Osteoblast (primary cell): ENCODE measurements around the gene ZNF135. TPM values are rescaled to one million over a fixed set of nuclear protein-coding genes. Genes with fewer than 3 reads are reported as not detected.
A peak's percentile ranks its signal among the peaks of the same experiment; 100 is the strongest.

Source experiments
- DNase-seq: peaks from one replicate; pipeline ENCODE4 v3.0.0; 2011; ENCODE audit warnings: low spot score, mixed read lengths; ENCODE audit not compliant: insufficient read length; ENCODE audit errors: missing footprints
- H2AFZ ChIP-seq: 2 replicates; pipeline ENCODE4 v1.6.0; 2011; ENCODE audit warnings: mild to moderate bottlenecking, low read length
- H3K27ac ChIP-seq: 2 replicates; pipeline ENCODE4 v1.5.1; 2011; ENCODE audit warnings: mild to moderate bottlenecking, low read depth, low read length, moderate library complexity
- H3K27me3 ChIP-seq: 2 replicates; pipeline ENCODE4 v1.6.0; 2012; ENCODE audit warnings: mild to moderate bottlenecking, control low read depth, inconsistent platforms, low read length, moderate library complexity; ENCODE audit not compliant: insufficient read depth
- H3K36me3 ChIP-seq: 2 replicates; pipeline ENCODE4 v1.5.1; 2011; ENCODE audit warnings: mild to moderate bottlenecking, low read length, control low read depth, moderate library complexity; ENCODE audit not compliant: insufficient read depth
- H3K4me1 ChIP-seq: 2 replicates; pipeline ENCODE4 v1.5.1; 2011; ENCODE audit warnings: mild to moderate bottlenecking, low read length, control low read depth, moderate library complexity; ENCODE audit not compliant: insufficient read depth
- H3K4me2 ChIP-seq: 2 replicates; pipeline ENCODE4 v1.6.0; 2011; ENCODE audit warnings: mild to moderate bottlenecking, low read length; ENCODE audit not compliant: insufficient read depth
- H3K4me3 ChIP-seq: fragments of 200-600 bp; sonication (generic); 3 replicates; pipeline ENCODE4 v1.5.1; 2012; ENCODE audit warnings: mild to moderate bottlenecking, low read length, inconsistent platforms; ENCODE audit not compliant: insufficient read depth
- H3K79me2 ChIP-seq: 2 replicates; pipeline ENCODE4 v1.6.0; 2012; ENCODE audit warnings: mild to moderate bottlenecking, low read length, control low read depth, inconsistent platforms; ENCODE audit not compliant: insufficient read depth
- H3K9me3 ChIP-seq: 2 replicates; pipeline ENCODE4 v1.5.1; 2011; ENCODE audit warnings: low read depth, low read length, control low read depth
- H4K20me1 ChIP-seq: 2 replicates; pipeline ENCODE4 v1.6.0; 2012; ENCODE audit warnings: mild to moderate bottlenecking, low read length, control low read depth; ENCODE audit not compliant: insufficient read depth
- total RNA-seq: library from RNA; depleted of rRNA; stranded (reverse); fragments of >200 nt; gene quantifications from 2 replicates; pipeline ENCODE4 v1.2.3, GENCODE V29; 2012
- TF ChIP-seq, protein P1 (sequence below): IDR thresholded peaks from 2 replicates; pipeline ENCODE4 v1.5.1; 2011; ENCODE audit warnings: mild to moderate bottlenecking, low read depth, low read length, moderate library complexity; ENCODE audit errors: extremely low read depth

ZNF135 gene
- total RNA-seq, 1 donor, result 6.5 TPM

DNA sequence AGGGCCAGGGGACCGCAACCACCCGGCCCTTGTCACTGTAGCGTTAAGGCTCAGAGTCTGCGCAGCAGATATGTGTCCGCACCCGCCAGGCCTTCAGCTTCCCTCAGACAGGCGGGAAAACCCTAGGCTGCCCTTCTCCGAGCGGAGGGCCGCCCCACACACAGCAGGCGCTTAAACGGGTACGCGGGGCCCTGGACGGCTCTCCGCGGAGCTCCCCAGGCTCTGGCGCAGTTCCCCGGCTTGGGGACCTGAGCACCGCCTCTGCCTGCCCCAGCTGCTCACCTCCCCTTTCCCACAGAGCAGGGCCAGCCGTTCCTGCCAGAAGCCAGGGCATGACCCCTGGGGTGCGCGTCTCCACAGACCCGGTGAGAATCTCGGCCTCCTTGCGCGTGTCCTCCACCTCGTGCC is 593 bp downstream of the ZNF135 start:
- Histone ChIP-seq H3K36me3 (peaks cover 7% of the 10 kb centered on the region), H3K27me3 (no peaks in the 10 kb centered on the region), H4K20me1 (no peaks in the 10 kb centered on the region), H3K4me3 (peak overlapping the region; percentile 77), H2AFZ (peak overlapping the region; percentile 92), H3K9me3 (peaks cover 8% of the 10 kb centered on the region), H3K79me2 (no peaks in the 10 kb centered on the region), H3K27ac (peak overlapping the region; percentile 56), H3K4me2 (peak overlapping the region; percentile 82), H3K4me1 (peaks cover 3% of the 10 kb centered on the region)
- no peak for DNase-seq
- TF ChIP-seq, protein P1, sequence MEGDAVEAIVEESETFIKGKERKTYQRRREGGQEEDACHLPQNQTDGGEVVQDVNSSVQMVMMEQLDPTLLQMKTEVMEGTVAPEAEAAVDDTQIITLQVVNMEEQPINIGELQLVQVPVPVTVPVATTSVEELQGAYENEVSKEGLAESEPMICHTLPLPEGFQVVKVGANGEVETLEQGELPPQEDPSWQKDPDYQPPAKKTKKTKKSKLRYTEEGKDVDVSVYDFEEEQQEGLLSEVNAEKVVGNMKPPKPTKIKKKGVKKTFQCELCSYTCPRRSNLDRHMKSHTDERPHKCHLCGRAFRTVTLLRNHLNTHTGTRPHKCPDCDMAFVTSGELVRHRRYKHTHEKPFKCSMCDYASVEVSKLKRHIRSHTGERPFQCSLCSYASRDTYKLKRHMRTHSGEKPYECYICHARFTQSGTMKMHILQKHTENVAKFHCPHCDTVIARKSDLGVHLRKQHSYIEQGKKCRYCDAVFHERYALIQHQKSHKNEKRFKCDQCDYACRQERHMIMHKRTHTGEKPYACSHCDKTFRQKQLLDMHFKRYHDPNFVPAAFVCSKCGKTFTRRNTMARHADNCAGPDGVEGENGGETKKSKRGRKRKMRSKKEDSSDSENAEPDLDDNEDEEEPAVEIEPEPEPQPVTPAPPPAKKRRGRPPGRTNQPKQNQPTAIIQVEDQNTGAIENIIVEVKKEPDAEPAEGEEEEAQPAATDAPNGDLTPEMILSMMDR, result no peak

DNA sequence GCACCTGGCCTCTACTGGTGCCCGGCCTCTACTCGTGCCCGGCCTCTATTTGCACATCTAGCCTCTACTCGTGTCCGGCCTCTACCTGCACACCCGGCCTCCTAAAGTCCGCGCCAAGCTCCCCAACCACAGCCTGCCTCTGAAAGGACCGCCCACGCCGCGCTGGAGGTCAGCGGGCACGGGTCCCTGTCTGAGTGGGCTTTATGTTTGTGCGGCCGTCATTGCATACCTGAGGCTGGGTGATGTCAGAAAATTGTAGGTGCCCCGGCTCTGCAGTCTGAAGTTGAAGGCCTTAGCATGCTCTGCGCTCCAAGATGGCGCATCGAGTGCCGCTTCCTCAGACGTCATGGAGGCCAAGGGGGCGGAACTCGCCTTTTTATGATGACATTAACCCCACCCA is 1.1 kb downstream of the ZNF135 start:
- H4K20me1 ChIP-seq, result no peaks in the 10 kb centered on the region
- H3K4me1 ChIP-seq, result peaks cover 3% of the 10 kb centered on the region
- peak; percentile 31 for DNase-seq
- H3K36me3 ChIP-seq, result peaks cover 13% of the 10 kb centered on the region
- H3K27ac ChIP-seq, result no peak overlapping the region
- H3K4me3 ChIP-seq, result peak overlapping the region; percentile 77
- peak overlapping the region; percentile 82 for H3K4me2 ChIP-seq
- peaks cover 8% of the 10 kb centered on the region for H3K9me3 ChIP-seq
- no peak overlapping the region for H2AFZ ChIP-seq
- H3K79me2 ChIP-seq, result no peaks in the 10 kb centered on the region
- TF ChIP-seq, protein P1, result no peak
- no peaks in the 10 kb centered on the region for H3K27me3 ChIP-seq

DNA sequence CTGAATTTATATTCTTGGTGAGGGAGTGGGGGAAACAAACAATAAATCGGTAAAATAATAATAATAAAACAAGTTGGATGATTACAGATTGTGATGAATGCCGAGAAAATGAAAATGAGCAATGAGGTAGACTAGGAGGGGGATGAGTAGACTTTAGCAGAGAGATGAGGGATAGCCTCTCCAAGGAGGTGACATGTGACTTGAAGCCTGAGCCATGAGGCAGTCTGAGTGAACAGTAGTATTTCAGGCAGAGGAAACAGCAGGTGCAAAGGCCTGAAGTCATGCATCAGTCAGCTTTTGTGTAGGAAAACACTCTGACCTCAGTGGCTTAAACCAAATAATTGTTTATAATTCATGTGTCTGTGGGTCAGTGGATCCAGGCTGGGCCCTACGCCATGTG is 4.6 kb downstream of the ZNF135 start:
- Histone ChIP-seq H3K4me1 (peaks cover 2% of the 10 kb centered on the region), H3K9me3 (peaks cover 36% of the 10 kb centered on the region), H3K4me3 (no peak overlapping the region), H3K4me2 (no peak overlapping the region), H3K27ac (no peak overlapping the region), H3K79me2 (no peaks in the 10 kb centered on the region), H2AFZ (no peak overlapping the region), H3K27me3 (no peaks in the 10 kb centered on the region), H4K20me1 (no peaks in the 10 kb centered on the region), H3K36me3 (peaks cover 37% of the 10 kb centered on the region)
- TF ChIP-seq, protein P1, result no peak
- no peak for DNase-seq

DNA sequence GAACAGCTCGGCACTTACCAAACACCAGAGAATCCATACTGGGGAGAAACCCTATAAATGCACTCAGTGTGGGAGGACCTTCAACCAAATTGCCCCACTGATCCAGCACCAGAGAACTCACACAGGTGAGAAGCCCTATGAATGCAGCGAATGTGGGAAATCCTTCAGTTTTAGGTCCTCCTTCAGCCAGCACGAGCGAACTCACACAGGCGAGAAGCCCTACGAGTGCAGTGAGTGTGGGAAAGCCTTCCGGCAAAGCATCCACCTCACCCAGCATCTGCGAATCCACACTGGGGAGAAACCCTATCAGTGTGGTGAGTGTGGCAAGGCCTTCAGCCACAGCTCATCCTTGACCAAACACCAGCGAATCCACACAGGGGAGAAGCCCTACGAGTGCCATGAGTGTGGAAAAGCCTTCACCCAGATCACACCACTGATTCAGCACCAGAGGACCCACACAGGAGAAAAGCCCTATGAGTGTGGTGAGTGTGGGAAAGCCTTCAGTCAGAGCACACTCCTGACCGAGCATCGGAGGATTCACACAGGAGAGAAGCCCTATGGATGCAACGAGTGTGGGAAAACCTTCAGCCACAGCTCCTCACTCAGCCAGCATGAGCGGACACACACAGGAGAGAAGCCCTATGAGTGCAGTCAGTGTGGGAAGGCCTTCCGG is 8.3 kb downstream of the ZNF135 start:
- DNase-seq, result no peak

More for the DNA sequence above, 8.3 kb downstream of the ZNF135 start:
- Histone ChIP-seq H3K79me2 (no peaks in the 10 kb centered on the region), H3K4me3 (peak overlapping the region; percentile 30), H3K9me3 (peaks cover 50% of the 10 kb centered on the region), H4K20me1 (no peaks in the 10 kb centered on the region), H3K36me3 (peaks cover 37% of the 10 kb centered on the region), H3K27ac (no peak overlapping the region), H3K4me1 (no peaks in the 10 kb centered on the region), H2AFZ (no peak overlapping the region), H3K4me2 (no peak overlapping the region), H3K27me3 (no peaks in the 10 kb centered on the region)
- TF ChIP-seq, protein P1, result no peak
